ENCODE measurements around the gene SAP130.
A peak's percentile ranks its signal among the peaks of the same experiment; 100 is the strongest.

Gene SAP130

GRCh38 chr2:128024816-128025215, 3.0 kb downstream of the SAP130 start:
- DNase-seq, result no peak

DNA sequence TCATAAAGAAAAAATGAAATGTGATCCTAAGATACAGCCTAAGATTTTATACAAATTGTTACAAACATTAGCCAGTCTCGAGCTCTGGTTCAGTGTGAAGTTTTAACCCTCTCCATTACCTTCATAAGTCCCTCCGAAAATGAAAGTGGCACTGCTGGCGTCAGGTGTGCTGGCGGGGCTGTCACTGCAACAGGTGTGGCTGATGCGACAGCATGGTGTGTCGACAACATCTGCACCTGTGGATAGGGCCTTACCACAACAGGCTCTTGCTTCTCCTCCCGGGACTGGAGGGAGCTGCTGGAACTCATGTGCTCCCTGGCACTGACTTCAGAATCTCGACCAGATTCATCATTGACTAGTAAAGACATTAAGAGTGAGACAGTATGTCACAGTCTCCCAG, 10.3 kb downstream of the SAP130 start:
- no peak for DNase-seq

GRCh38 chr2:128016620-128017019, 11.2 kb downstream of the SAP130 start:
- no peak for DNase-seq

DNA sequence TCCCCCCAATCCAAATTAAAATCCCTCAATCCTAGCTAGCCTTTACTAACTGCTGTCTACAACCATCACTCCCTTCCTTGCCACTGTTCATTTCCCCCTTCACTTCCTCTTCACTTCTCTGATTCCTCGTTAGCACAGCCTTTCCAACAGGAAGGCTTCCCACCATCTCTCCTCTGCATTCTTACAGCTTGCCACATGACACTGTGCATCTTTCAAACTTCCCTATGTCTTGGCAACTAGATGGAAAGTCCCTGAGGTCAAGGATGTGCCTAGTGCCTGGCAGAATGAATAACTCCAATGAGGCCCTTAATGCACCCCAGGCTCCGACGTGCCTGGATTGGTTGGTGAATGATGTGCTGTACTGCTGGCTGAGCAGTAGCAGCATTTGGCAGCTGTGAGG, 15.2 kb downstream of the SAP130 start:
- no peak for DNase-seq

- peak; percentile 3 for DNase-seq
Measured at GRCh38 chr2:128008074-128008672, 19.7 kb downstream of the SAP130 start.

- no peak for DNase-seq
Measured at GRCh38 chr2:128004509-128004908, 23.4 kb downstream of the SAP130 start.

- no peak for DNase-seq
Measured at GRCh38 chr2:128003463-128003862, 24.4 kb downstream of the SAP130 start.

DNA sequence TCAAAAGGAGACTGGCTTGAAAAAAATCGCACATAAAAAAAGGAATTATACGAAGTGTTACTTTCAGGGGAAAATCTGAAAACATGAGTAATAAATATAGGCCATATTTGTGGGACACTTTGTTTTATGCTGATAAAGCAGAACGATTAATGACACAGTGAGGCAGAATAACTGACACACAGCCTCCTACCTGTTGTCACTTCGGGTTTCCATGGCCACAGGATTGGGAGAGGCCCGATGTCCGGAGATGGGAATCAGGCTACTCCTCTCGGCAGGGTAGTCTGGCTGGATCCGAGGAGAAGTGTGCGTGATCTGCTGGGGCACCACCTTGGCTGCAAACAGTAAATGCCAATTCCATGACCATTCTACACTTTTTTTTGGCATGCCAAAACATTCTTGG, 31.7 kb downstream of the SAP130 start:
- no peak for DNase-seq

DNA sequence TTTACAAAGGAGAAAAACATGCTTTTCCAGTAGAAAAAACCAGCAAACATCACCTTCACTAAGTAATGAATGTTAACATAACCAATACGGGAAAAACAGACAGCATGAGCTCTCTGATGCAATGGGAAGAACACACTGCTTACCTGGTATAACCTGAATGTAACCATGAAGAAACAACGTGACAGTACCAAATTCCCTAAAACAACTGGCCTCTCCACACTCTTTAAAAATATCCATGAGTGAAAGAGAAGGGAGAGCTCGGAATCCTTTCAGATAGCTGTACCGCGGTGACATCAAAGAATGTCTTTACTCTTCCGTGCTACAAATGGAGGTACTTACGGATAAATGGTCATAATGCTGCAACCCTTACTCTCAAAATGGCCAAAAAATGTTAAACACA, 32.1 kb downstream of the SAP130 start:
- DNase-seq, result no peak

- no peak for DNase-seq
Measured at GRCh38 chr2:127993659-127994058, 34.2 kb downstream of the SAP130 start.

GRCh38 chr2:127991742-127992141, 36.1 kb downstream of the SAP130 start:
- DNase-seq, result no peak

- no peak for DNase-seq
Measured at GRCh38 chr2:127986548-127987079, 41.2 kb downstream of the SAP130 start.

GRCh38 chr2:127985735-127986134, 42.1 kb downstream of the SAP130 start:
- DNase-seq, result no peak

DNA sequence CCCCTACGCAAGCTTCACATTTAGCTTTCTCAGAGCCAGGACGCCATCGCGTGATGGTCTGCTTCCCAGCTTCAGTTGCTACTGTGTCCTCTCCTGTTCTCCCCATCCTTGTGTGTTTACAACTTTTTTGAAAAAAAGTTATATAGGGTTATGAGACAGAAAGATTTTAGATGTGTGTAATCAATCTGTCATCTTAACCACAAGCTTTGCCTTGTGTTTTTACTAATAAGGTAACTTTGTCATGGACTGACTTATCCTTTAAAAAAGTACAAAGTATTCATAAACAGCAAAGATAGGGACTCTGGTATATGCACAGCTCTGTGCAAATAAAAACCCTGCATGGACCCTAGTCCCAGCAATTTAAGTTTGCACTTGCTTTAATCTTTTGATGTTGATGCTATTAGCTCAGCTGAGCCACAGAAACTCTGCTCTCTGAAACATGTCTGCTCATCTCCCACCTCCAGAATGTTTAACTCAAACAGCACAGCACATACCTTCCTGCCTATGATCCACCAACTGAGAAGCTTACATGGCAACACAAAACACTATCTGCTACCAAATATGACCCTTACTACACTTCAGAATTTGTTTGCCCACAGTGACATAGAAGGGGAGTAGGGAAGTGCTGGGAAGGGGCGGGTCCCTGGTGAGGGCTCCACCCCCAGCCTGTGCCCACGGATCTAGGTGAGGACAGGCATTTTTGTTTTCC, 42.7 kb downstream of the SAP130 start:
- no peak for DNase-seq

DNA sequence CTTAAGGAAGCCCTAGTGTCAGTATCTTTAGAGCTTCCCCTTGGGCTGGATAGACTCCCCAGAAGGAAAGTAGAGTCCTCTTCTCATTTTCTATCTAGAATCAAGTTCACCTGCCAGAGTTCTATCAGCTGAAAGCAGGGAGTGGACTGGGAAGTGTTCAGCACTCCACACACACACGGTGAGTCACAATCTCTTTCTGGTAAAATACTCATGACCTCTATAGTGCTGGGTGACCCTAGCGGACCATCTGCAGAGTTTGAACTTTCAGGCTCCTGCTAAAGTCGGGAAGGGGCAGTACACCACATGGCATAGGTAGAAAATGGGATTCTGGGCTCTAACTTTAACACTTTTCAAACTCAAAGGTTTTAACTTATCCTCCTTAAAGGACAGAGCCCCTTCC, 43.3 kb downstream of the SAP130 start:
- DNase-seq, result peak; percentile 15

GRCh38 chr2:127969446-127969845, 58.4 kb downstream of the SAP130 start:
- no peak for DNase-seq

GRCh38 chr2:127968610-127969339, 59.1 kb downstream of the SAP130 start:
- no peak for DNase-seq

DNA sequence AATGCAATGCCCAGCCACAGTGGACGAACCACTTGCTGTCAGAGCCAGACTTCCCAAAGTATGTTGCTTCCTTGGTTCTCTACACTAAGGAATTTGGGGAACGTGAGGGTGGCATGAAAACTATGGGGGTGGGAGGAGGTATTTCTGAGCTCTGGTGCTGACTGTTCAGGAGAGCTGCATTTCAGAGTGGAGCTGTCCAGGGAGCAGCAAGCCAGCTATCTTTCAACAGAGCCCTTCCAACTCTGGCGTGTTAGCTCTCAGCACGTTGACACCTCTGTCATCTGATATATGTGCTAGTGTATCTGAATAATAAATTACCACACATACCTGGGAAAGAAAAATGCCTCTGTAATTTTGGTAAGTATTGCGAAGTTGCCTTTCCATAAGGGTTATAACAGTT, 66.1 kb downstream of the SAP130 start:
- no peak for DNase-seq

GRCh38 chr2:127957240-127957639, 70.6 kb downstream of the SAP130 start:
- peak; percentile 8 for DNase-seq

DNA sequence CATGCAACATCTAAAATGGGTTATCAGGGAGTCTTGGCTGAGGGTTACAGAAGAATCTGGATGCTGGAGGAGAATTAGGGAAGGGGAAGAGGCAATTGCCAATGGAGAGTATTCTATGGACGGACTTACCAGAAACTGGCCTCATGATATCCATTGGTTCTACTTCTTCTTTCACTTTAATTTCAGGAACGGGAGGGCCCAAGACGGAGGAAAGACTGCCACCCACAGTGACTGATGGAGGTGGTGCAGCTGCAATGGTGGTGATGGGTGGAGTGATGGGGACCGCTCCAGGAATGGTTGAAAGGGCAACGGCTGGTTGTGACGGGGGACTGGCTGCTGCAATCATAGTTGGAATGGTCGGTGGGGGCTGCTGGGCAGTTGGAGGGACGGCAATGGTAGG, 73.0 kb downstream of the SAP130 start:
- no peak for DNase-seq

- no peak for DNase-seq
Measured at GRCh38 chr2:127953849-127954248, 74.0 kb downstream of the SAP130 start.

DNA sequence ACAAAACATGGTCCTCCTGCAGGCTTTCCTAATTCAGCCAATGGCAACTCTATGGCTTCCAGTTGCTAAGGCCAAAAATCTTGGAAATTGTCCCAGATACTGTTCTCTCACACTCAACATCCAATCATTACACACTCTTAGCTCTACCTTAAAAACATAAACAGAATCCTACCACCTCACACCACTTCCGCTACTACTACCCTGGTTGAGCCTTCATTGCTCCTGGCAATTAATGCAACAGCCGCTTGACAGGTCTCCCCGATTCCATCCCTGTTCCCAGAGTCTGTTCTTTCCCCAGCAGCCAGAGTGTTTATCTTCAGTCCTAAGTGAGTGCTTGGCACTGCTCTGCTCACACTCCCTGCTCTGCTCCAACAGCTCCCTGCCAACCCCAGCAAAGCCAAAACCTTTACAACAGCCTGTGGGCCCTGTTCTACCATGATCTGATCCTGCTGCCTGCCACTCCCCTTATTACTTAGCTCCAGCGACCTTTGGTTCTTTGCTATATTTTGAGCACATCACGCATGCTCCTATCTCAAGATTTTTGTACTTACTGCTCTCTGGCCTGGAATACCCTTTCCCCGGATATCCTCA, 74.6 kb downstream of the SAP130 start:
- DNase-seq, result no peak

- DNase-seq, result no peak
Measured at GRCh38 chr2:127951026-127951425, 76.8 kb downstream of the SAP130 start.

DNA sequence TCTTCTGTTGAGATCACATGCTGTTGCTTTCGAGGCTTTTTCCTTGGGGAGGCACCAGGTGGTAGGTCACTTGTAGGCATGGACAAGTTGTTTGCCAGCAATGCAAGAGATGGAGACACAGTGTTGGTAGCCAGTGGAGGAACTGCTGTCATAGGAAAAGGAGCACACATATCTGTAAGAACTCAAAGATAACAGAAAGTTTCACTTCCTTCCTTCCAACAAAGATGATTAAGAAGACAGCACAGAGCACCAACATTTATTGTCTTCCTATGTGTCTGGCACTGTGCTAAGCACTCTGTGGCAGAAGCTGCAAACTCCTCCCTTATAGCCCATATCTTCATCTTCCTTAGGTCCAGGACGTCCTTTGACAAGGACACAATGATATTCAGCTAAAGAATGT, 77.6 kb downstream of the SAP130 start:
- no peak for DNase-seq

Data from EL (cell line).